ENCODE results near the gene SH3PXD2A. TPM values are rescaled to one million over a fixed set of nuclear protein-coding genes. Genes with fewer than 3 reads are reported as not detected.

SH3PXD2A gene
- total and polyA plus RNA-seq, 9 donors, result 33.2 to 95.0 (median 73.9) TPM

- Histone ChIP-seq H3K4me3 (ENCODE audit: low read length) (no peak overlapping the region), H3K4me1 (ENCODE audit: control insufficient read depth, insufficient read depth, low read length) (peaks cover 89% of the 10 kb centered on the region), H3K9me3 (replicated peaks; ENCODE audit: control insufficient read depth, low read depth, low read length) (no peaks in the 10 kb centered on the region), H3K27me3 (ENCODE audit: control insufficient read depth, insufficient read depth, low read length) (no peaks in the 10 kb centered on the region), H3K36me3 (ENCODE audit: control insufficient read depth, insufficient read depth, low read length) (peaks cover 63% of the 10 kb centered on the region), H3K27ac (ENCODE audit: low read length) (peak overlapping the region; percentile 74)
- DNase-seq, result no peak
- WGBS (ENCODE audit: insufficient coverage), result 53% methylated on average over 16 of the region's 22 CpGs
These were observed 235.7 kb downstream of the SH3PXD2A start for GRCh38 chr10:103619424-103620351.

DNA sequence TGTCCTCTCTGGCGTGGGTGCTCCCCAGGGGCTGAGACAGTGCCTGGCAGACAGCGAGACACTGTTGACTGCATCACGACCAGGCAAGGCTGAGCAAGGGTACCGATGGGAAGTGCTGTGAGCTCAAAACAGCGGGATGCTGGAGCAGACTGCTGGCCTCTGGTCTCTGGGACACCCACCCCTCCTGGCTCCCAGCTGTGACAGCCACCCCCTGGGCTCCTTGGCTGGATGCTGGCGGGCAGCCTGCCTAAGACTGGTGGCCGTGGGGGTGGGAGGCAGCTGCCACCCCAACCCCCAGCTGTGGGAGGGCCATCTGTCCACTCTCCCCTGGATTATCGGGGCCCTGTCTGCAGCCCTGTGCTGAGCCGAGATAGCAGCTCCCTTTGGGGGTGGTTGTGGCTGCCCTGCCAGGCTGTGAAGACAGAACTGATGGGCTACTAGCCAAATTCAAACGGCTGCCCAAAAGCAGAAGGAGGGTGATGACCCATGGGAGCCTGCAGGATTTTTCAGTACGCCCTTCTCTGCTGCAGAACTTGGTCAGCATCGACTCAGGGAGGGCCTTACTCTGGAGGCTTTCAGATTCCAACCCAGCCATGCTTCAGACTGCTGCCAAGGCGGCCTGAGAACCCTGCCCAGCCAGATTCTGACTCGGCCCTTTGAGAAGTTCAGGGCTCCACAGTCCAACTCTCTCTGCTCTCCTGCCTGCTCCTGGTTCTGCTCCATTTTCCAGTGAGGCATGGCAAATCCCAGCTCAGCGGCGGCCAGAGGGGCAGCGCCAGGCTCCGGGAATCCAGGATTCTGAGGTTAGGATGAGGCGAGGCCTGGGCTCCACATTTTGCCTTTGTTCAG is 236.6 kb downstream of the SH3PXD2A start:
- H3K27me3 ChIP-seq (ENCODE audit: control insufficient read depth, insufficient read depth, low read length), result no peaks in the 10 kb centered on the region
- H3K27ac ChIP-seq (ENCODE audit: low read length), result peak overlapping the region; percentile 74
- no peaks in the 10 kb centered on the region for H3K9me3 ChIP-seq (replicated peaks; ENCODE audit: control insufficient read depth, low read depth, low read length)
- peaks cover 96% of the 10 kb centered on the region for H3K4me1 ChIP-seq (ENCODE audit: control insufficient read depth, insufficient read depth, low read length)
- peak; percentile 88 for DNase-seq
- H3K4me3 ChIP-seq (ENCODE audit: low read length), result no peak overlapping the region
- 41% methylated on average over 17 of the region's 19 CpGs for WGBS (ENCODE audit: insufficient coverage)
- peaks cover 55% of the 10 kb centered on the region for H3K36me3 ChIP-seq (ENCODE audit: control insufficient read depth, insufficient read depth, low read length)

- H3K27me3 ChIP-seq (ENCODE audit: control insufficient read depth, insufficient read depth, low read length), result no peaks in the 10 kb centered on the region
- no peaks in the 10 kb centered on the region for H3K9me3 ChIP-seq (replicated peaks; ENCODE audit: control insufficient read depth, low read depth, low read length)
- H3K4me1 ChIP-seq (ENCODE audit: control insufficient read depth, insufficient read depth, low read length), result peaks cover 96% of the 10 kb centered on the region
- 79% methylated on average over 12 of the region's 13 CpGs for WGBS (ENCODE audit: insufficient coverage)
- H3K27ac ChIP-seq (ENCODE audit: low read length), result peak overlapping the region; percentile 74
- H3K4me3 ChIP-seq (ENCODE audit: low read length), result no peak overlapping the region
- no peak for DNase-seq
- H3K36me3 ChIP-seq (ENCODE audit: control insufficient read depth, insufficient read depth, low read length), result peaks cover 55% of the 10 kb centered on the region
These were observed 237.6 kb downstream of the SH3PXD2A start for GRCh38 chr10:103617602-103618385.

DNA sequence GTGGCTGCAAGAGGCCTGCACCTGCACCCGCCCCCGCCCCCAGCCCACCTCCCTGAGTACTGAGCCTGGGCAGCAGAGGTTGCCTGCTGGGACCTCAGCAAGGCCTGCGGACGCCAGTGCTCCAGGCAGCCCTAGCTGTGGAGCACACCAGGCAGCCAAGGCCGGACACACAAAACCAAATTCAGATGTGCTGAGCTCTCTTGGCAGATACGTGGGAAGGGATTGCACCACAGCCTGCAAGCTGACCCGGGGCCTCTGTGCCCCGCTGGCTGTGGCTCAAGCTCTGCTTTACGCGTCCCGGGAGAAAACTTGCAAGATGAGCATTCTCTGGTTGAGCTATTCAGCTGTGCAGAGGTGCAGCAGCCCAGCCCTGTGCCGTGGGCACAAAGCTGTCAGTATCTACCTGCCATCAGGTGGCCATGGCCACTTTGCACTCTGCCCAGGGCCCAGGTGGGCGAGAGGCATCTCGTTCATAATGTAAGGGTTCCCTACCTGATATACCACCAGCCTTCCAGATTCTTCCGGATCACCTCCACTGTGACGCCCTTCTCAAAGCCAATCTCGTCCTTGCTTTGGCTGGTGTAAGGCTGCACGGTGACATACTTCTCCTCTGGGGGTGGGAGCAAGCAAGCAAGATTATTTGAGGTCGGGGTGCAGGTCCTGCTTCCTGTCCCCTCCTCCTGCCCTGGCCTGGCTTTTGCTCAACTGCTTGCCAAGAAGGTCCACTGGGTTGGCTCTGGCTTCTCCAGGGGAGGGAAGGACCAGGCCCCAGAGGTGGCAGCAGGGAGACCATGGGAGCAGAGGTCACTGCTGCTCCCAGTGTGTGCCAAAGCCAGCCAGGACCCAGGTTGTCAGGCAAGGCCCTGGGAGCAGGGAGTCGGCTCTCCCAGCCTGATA is 238.4 kb downstream of the SH3PXD2A start:
- H3K4me1 ChIP-seq (ENCODE audit: control insufficient read depth, insufficient read depth, low read length), result peaks cover 91% of the 10 kb centered on the region
- peak; percentile 94 for DNase-seq
- peaks cover 55% of the 10 kb centered on the region for H3K36me3 ChIP-seq (ENCODE audit: control insufficient read depth, insufficient read depth, low read length)
- H3K4me3 ChIP-seq (ENCODE audit: low read length), result no peak overlapping the region
- H3K27ac ChIP-seq (ENCODE audit: low read length), result no peak overlapping the region
- no peaks in the 10 kb centered on the region for H3K9me3 ChIP-seq (replicated peaks; ENCODE audit: control insufficient read depth, low read depth, low read length)
- H3K27me3 ChIP-seq (ENCODE audit: control insufficient read depth, insufficient read depth, low read length), result no peaks in the 10 kb centered on the region
- 23% methylated on average over 16 of the region's 20 CpGs for whole genome bisulfite sequencing (ENCODE audit: insufficient coverage)

GRCh38 chr10:103614306-103615158 is 240.8 kb downstream of the SH3PXD2A start:
- Histone ChIP-seq H3K4me3 (ENCODE audit: low read length) (no peak overlapping the region), H3K27me3 (ENCODE audit: control insufficient read depth, insufficient read depth, low read length) (no peaks in the 10 kb centered on the region), H3K4me1 (ENCODE audit: control insufficient read depth, insufficient read depth, low read length) (peaks cover 75% of the 10 kb centered on the region), H3K9me3 (replicated peaks; ENCODE audit: control insufficient read depth, low read depth, low read length) (no peaks in the 10 kb centered on the region), H3K36me3 (ENCODE audit: control insufficient read depth, insufficient read depth, low read length) (peaks cover 62% of the 10 kb centered on the region), H3K27ac (ENCODE audit: low read length) (peak overlapping the region; percentile 85)
- peak; percentile 61 for DNase-seq
- WGBS (ENCODE audit: insufficient coverage), result 34% methylated on average over 9 of the region's 14 CpGs

DNA sequence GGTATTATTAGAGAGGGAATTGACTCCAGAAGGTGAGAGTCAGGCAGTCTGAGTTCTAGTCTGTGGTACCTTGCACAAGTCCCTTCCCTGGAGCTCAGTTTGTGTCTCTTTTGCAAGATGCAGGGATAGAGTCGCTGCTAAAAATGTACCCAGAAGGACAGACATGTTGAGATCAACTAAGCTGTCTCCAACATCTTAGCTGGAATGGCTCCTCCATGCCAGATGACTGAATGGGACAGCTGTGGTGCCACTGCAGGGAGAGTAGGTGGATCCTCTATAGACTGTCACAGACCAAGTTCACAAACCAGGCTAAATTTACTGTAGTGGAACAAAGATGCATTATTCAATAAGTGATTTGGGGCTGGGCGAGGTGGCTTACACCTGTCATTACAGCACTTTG is 241.8 kb downstream of the SH3PXD2A start:
- DNase-seq, result peak; percentile 71
- Histone ChIP-seq H3K27me3 (ENCODE audit: control insufficient read depth, insufficient read depth, low read length) (no peaks in the 10 kb centered on the region), H3K27ac (ENCODE audit: low read length) (no peak overlapping the region), H3K4me3 (ENCODE audit: low read length) (no peak overlapping the region), H3K36me3 (ENCODE audit: control insufficient read depth, insufficient read depth, low read length) (peaks cover 70% of the 10 kb centered on the region), H3K4me1 (ENCODE audit: control insufficient read depth, insufficient read depth, low read length) (peaks cover 66% of the 10 kb centered on the region), H3K9me3 (replicated peaks; ENCODE audit: control insufficient read depth, low read depth, low read length) (no peaks in the 10 kb centered on the region)
- WGBS (ENCODE audit: insufficient coverage), result 64% methylated on average over 1 of the region's 2 CpGs

DNA sequence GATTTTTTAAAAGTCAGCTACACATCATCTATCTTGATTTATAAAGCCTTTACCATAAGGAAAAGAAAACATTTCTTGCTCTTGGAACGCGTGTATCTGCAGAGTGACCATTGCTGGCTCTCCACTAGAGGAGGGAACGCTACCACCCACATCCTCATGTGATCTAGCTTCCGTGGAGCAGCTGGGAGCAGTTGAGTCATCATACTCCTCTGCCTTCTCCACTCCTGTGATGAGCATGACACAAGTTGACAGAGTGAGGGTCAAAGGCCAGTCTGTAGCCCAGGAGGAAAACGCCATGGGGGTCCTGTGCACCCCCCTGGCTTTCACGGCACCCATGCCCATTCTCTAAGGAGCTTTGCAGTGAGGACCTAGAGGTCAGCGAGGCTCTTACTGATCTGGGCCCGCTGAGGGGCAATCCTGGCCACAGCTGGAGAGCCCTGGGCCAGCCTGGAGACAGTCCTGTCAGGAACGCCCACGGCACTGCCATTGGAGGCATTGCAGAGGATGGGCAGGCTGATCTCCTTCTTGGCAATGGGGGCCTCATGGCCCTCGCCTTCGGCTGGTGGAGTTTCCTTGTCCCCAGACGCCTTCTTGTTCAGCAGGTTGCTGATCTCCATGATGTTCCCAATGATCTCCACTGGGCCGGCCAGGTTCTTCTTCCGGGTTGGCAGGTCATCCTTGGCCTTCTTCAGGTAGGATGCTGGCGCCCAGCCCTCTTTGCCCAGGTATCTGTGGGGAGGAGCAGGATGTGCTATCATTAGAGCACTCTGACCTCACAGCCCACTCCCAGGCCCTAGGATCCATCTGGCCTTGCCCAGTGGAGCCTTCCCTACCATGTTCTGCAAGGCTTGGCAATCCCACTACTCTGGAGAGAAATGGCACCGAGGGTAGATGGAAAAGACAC is 242.7 kb downstream of the SH3PXD2A start:
- no peak overlapping the region for H3K27ac ChIP-seq (ENCODE audit: low read length)
- peaks cover 57% of the 10 kb centered on the region for H3K4me1 ChIP-seq (ENCODE audit: control insufficient read depth, insufficient read depth, low read length)
- H3K36me3 ChIP-seq (ENCODE audit: control insufficient read depth, insufficient read depth, low read length), result peaks cover 67% of the 10 kb centered on the region
- WGBS (ENCODE audit: insufficient coverage), result 90% methylated on average over 8 of the region's 17 CpGs
- no peaks in the 10 kb centered on the region for H3K27me3 ChIP-seq (ENCODE audit: control insufficient read depth, insufficient read depth, low read length)
- peak; percentile 43 for DNase-seq
- no peaks in the 10 kb centered on the region for H3K9me3 ChIP-seq (replicated peaks; ENCODE audit: control insufficient read depth, low read depth, low read length)
- H3K4me3 ChIP-seq (ENCODE audit: low read length), result no peak overlapping the region

DNA sequence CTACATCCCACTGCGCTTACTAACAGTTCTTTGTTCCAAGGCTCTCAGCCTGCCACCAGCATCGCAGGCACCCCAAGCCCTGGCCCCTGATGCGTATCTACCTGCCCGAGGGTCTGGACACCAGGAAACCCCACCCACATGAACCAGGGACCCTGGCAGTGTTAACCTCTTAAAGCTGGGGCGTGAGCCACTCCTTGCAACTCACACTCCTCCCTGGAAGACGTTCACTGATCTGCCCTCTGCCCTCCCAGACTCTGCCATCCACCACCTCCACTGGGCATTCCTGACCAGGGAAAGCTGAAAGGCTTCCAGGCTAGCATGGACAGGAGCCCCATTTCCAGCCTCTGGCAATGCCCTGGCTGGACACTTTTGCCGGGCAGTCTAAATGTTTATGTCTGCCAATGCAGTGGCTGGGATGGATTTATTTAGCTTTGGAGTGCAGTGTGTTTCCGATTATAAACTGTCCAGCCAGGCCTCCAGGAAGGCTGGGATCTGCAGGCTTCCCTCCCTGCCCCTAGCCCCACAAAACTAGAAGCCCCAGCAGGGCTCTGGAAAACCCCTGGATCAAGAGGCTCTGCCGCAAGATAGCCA is 244.4 kb downstream of the SH3PXD2A start:
- peaks cover 40% of the 10 kb centered on the region for H3K4me1 ChIP-seq (ENCODE audit: control insufficient read depth, insufficient read depth, low read length)
- peak overlapping the region; percentile 29 for H3K27ac ChIP-seq (ENCODE audit: low read length)
- no peak overlapping the region for H3K4me3 ChIP-seq (ENCODE audit: low read length)
- H3K9me3 ChIP-seq (replicated peaks; ENCODE audit: control insufficient read depth, low read depth, low read length), result no peaks in the 10 kb centered on the region
- DNase-seq, result no peak
- H3K36me3 ChIP-seq (ENCODE audit: control insufficient read depth, insufficient read depth, low read length), result peaks cover 57% of the 10 kb centered on the region
- no peaks in the 10 kb centered on the region for H3K27me3 ChIP-seq (ENCODE audit: control insufficient read depth, insufficient read depth, low read length)
- 75% methylated on average over 7 of the region's 9 CpGs for WGBS (ENCODE audit: insufficient coverage)

Data from muscle of leg (tissue), 11 donors.